GM21576 (cell line): ENCODE data around the gene CCDC74B.
"Not testable (repeated sequence)": the region's sequence is repeated elsewhere in the genome, so short reads cannot be mapped to it uniquely, and the experiment has no call there.

Experiments used
- ATAC-seq: cut with Tn5 transposase; IDR thresholded peaks from one replicate; pipeline ENCODE4 v1.9.1; 2021; ENCODE audit warnings: mild to moderate bottlenecking, moderate library complexity; ENCODE audit not compliant: unreplicated experiment

CCDC74B gene

DNA sequence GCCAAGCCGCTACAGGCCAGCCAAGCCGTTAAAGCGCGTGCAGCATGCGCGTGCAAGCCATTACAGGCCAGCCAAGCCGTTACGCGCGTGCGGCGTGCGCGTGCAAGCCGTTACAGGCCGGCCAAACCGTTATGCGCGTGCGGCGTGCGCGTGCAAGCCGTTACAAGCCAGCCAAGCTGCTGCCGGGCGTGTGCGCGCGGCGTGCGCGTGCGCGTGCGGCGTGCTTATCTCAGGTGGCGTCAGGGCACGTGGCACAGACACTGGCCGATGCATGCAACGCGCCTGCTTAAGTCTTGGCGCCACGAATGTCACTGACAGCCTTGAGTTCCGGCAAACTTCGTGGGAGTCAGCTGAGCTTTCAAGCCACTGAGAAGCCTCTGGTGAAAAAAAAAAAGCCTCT is 24.0 kb downstream of the CCDC74B start:
- not testable (repeated sequence) for ATAC-seq

DNA sequence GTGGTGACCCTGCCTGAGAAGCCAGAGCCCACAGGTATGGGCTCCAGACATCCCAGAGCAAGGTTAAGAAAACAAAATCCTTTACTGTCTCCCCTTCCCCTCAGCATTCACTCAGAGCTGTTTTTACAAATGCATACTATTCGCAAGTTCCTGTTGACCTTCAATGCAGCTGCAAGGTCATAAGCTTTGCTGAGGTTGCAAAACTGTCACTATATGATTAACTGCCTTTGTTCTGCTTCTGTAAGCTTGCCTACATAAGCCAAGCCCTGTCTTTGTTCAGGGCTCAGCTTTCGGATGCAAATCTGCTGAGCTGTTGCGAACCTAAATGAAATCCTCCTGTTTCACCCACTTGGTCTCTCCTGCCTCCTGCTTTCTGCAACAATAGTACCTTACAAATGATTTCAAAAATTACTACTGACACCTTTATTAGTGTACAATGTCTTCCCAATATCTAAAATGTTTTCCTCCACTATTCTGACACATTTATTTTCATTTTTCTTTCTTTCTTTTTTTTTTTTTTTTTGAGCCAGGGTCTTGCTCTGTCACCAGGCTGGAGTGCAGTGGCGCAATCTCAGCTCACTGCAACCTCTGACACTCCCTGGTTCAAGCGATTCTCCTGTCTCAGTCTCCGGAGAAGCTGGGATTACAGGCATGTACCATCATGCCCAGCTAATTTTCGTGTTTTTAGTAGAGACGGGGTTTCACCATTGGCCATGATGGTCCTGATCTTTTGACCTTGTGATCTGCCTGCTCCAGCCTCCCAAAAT is 42.1 kb downstream of the CCDC74B start:
- ATAC-seq, result not testable (repeated sequence)
